ENCODE measurements around the gene CIITA. TPM values are rescaled to one million over a fixed set of nuclear protein-coding genes. Genes with fewer than 3 reads are reported as not detected.

Gene CIITA
- total and polyA plus RNA-seq, 10 of the 15 experiments (the other 5 are each of a cell fraction or from before 2014, with no cell fraction given), result 11.5 to 145 (median 49.7) TPM

DNA sequence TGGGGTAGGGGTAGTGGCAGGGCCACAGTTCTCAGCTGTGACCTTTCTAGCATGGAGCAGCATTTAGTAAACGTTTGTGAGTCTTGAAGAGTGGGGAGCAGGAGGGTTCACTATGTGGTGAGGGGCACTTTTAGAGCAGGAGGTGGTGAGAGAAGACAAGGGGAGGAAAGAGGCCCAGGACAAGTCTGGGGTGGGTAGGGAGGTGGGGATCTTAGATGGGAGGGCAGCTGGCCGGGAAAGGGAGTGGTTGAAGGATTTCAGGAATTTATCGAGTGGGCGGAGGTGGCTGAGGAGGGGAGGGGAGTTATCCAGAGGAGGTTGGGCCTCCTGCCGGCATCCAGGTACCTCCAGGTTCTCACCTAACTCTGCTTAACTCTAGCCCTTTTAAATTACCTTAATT lies 69.3 kb downstream of the CIITA start:
- 0 out of 2 replicates have a peak overlapping the region, but pooled peaks have one; percentile 7 for H3K27ac ChIP-seq (ENCODE audit: control insufficient read depth, insufficient read depth)
- no TSS peak for BruUV-seq (replicated peaks)
- intact Hi-C loops (cut with micrococcal nuclease; ENCODE audit: unreplicated experiment), result no loop called here
- no peaks in the 10 kb centered on the region for H3K9me3 ChIP-seq (replicated peaks; ENCODE audit: control insufficient read depth, insufficient read depth, low read length)
- peak overlapping the region; percentile 94; the same call in 1 of the 2 replicates for H3K4me3 ChIP-seq
- peaks cover 17% of the 10 kb centered on the region for H3K4me1 ChIP-seq (ENCODE audit: control insufficient read depth, insufficient read depth, low read length)
- H3K4me2 ChIP-seq (ENCODE audit: control insufficient read depth, insufficient read depth), result peak overlapping the region; percentile 76
- in situ Hi-C loops (cut with MboI), result no loop called here
- ChIA-PET SMC1A (ENCODE audit: uncharacterized antibody, unreplicated experiment) (interaction anchor here (1.2 to 4.3 kb wide), 3 partner anchors 9 to 14 kb away, joined by 4 to 15 read pairs (median 4); no protein-coding TSS in a partner anchor), POLR2A (interaction anchor here (0.6 to 1.0 kb wide), 3 partner anchors 10 to 723 kb away, joined by 3 to 5 read pairs (median 4); no protein-coding TSS in a partner anchor), CTCF (interaction anchor here (0.9 to 7.1 kb wide), 5 partner anchors 7 to 425 kb away, joined by 3 to 107 read pairs (median 8); partner anchors contain the start of gene DEXI), RAD21 (ENCODE audit: unreplicated experiment) (interaction anchor here (0.8 to 6.0 kb wide), 2 partner anchors 12 to 19 kb away, joined by 3 to 61 read pairs; no protein-coding TSS in a partner anchor)
- peaks cover 69% of the 10 kb centered on the region for H3K79me2 ChIP-seq (ENCODE audit: control insufficient read depth, insufficient read depth, low read length)
- no peaks in the 10 kb centered on the region for H4K20me1 ChIP-seq (ENCODE audit: control insufficient read depth, insufficient read depth)
- no peak overlapping the region for H2AFZ ChIP-seq (ENCODE audit: control insufficient read depth, low read depth, low read length)
- no peaks in the 10 kb centered on the region for H3K27me3 ChIP-seq (replicated peaks in 1 of 2; ENCODE audit: control insufficient read depth in 2 of 2, insufficient read depth in 2 of 2, low read length in 1 of 2)
- 75% methylated on average over 5 of the region's 5 CpGs for WGBS (ENCODE audit: insufficient coverage, insufficient replicate concordance, low lambda C conversion rate, missing lambda C conversion rate)
- FAIRE-seq (no peak), ATAC-seq (no peak), DNase-seq (ENCODE audit: low read depth, low spot score) (no peak)
- no peak overlapping the region for H3K9ac ChIP-seq (ENCODE audit: control insufficient read depth, insufficient read depth, low read length)
- TF ChIP-seq ZZZ3 (IDR thresholded peaks at IDR 0.05; ENCODE audit: control insufficient read depth, insufficient read length, low read depth) (no peak), CBFB (IDR thresholded peaks at IDR 0.05; ENCODE audit: low read depth) (no peak), FOS (IDR thresholded peaks at IDR 0.05; ENCODE audit: borderline replicate concordance, extremely low read depth, insufficient read length) (no peak), POLR2AphosphoS2 (IDR thresholded peaks at IDR 0.05; ENCODE audit: low read depth, low read length) (no peak), POLR2A (IDR thresholded peaks at IDR 0.05; ENCODE audit: low read depth, low read length) (no peak), SP1 (IDR thresholded peaks at IDR 0.05; ENCODE audit: low read depth, low read length) (no peak), GABPA (IDR thresholded peaks at IDR 0.05; ENCODE audit: low read depth) (no peak), KLF5 (IDR thresholded peaks at IDR 0.05; ENCODE audit: partially characterized antibody) (no peak), NRF1 (conservative IDR thresholded peaks at IDR 0.05; ENCODE audit: low read depth, low read length) (no peak), SMC3 (IDR thresholded peaks at IDR 0.05; ENCODE audit: borderline replicate concordance, low read length) (no peak), KDM1A (IDR thresholded peaks at IDR 0.05; ENCODE audit: borderline replicate concordance) (no peak)
- TF ChIP-seq, protein P1, sequence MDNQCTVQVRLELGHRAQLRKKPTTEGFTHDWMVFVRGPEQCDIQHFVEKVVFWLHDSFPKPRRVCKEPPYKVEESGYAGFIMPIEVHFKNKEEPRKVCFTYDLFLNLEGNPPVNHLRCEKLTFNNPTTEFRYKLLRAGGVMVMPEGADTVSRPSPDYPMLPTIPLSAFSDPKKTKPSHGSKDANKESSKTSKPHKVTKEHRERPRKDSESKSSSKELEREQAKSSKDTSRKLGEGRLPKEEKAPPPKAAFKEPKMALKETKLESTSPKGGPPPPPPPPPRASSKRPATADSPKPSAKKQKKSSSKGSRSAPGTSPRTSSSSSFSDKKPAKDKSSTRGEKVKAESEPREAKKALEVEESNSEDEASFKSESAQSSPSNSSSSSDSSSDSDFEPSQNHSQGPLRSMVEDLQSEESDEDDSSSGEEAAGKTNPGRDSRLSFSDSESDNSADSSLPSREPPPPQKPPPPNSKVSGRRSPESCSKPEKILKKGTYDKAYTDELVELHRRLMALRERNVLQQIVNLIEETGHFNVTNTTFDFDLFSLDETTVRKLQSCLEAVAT (IDR thresholded peaks at IDR 0.05), result no peak
- TF ChIP-seq, protein P2, sequence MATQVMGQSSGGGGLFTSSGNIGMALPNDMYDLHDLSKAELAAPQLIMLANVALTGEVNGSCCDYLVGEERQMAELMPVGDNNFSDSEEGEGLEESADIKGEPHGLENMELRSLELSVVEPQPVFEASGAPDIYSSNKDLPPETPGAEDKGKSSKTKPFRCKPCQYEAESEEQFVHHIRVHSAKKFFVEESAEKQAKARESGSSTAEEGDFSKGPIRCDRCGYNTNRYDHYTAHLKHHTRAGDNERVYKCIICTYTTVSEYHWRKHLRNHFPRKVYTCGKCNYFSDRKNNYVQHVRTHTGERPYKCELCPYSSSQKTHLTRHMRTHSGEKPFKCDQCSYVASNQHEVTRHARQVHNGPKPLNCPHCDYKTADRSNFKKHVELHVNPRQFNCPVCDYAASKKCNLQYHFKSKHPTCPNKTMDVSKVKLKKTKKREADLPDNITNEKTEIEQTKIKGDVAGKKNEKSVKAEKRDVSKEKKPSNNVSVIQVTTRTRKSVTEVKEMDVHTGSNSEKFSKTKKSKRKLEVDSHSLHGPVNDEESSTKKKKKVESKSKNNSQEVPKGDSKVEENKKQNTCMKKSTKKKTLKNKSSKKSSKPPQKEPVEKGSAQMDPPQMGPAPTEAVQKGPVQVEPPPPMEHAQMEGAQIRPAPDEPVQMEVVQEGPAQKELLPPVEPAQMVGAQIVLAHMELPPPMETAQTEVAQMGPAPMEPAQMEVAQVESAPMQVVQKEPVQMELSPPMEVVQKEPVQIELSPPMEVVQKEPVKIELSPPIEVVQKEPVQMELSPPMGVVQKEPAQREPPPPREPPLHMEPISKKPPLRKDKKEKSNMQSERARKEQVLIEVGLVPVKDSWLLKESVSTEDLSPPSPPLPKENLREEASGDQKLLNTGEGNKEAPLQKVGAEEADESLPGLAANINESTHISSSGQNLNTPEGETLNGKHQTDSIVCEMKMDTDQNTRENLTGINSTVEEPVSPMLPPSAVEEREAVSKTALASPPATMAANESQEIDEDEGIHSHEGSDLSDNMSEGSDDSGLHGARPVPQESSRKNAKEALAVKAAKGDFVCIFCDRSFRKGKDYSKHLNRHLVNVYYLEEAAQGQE (IDR thresholded peaks at IDR 0.05; ENCODE audit: low read depth, low read length), result no peak
- TF ChIP-seq, protein P3, sequence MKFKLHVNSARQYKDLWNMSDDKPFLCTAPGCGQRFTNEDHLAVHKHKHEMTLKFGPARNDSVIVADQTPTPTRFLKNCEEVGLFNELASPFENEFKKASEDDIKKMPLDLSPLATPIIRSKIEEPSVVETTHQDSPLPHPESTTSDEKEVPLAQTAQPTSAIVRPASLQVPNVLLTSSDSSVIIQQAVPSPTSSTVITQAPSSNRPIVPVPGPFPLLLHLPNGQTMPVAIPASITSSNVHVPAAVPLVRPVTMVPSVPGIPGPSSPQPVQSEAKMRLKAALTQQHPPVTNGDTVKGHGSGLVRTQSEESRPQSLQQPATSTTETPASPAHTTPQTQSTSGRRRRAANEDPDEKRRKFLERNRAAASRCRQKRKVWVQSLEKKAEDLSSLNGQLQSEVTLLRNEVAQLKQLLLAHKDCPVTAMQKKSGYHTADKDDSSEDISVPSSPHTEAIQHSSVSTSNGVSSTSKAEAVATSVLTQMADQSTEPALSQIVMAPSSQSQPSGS (IDR thresholded peaks at IDR 0.05; ENCODE audit: low read length), result no peak
- no peaks in the 10 kb centered on the region for H3K36me3 ChIP-seq (ENCODE audit: control insufficient read depth in 2 of 2, insufficient read depth in 2 of 2, low read length in 1 of 2)
